ENCODE results near the gene TLR5. TPM values are rescaled to one million over a fixed set of nuclear protein-coding genes. Genes with fewer than 3 reads are reported as not detected.
A peak's percentile ranks its signal among the peaks of the same experiment; 100 is the strongest.

Gene TLR5
- polyA plus RNA-seq, 3 donors: 35.5 to 58.0 (median 45.7) TPM

DNA sequence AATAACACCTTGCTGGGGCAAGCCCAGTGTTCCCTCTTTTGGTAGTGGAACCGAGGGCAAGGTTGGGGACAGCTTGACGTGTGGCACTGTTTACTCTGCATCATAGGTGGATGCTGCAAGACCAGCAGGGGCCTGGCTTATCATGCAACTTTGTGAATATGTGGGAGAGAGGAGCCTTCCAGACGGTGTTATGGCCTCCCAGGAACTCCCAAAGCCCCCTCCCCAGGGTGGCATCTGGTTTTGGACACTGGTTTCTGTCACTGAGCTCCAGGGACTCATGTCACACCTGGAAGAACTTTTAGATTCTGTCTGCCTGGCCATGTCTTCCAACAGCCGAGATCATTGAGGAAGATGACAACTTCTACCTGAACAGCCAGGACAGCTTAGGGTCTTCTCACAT lies 1.4 kb upstream of the TLR5 start:
- Histone ChIP-seq H3K4me1 (ENCODE audit: control insufficient read depth in 1 of 2, insufficient read depth in 2 of 2, low read length in 2 of 2) (peaks cover 49 to 57% of the 10 kb centered on the region in 2 donors), H3K9ac (ENCODE audit: insufficient read depth, low read length, poor library complexity, severe bottlenecking) (no peak overlapping the region), H2AFZ (ENCODE audit: insufficient read depth, low read depth, low read length, poor library complexity, severe bottlenecking) (peak overlapping the region; percentile 85), H3K79me2 (ENCODE audit: insufficient read depth, low read length) (peaks cover 10% of the 10 kb centered on the region), H3K27me3 (ENCODE audit: control insufficient read depth in 2 of 2, insufficient read depth in 2 of 2, low read length in 2 of 2) (no peaks in the 10 kb centered on the region), H3K36me3 (replicated peaks in 1 of 2; ENCODE audit: control insufficient read depth in 1 of 2, insufficient read depth in 2 of 2, low read length in 2 of 2) (peaks cover 0 to 17% of the 10 kb centered on the region in 2 donors), H3K27ac (ENCODE audit: low read depth in 1 of 2, low read length in 2 of 2) (peak overlapping the region; percentile 72 to 87), H3K4me2 (replicated peaks; ENCODE audit: extremely low read depth, low read length, poor library complexity, severe bottlenecking) (peak overlapping the region; percentile 74), H3K9me3 (replicated peaks in 1 of 2; ENCODE audit: control insufficient read depth in 1 of 2, insufficient read depth in 1 of 2, low read length in 2 of 2) (peaks cover 0 to 7% of the 10 kb centered on the region in 2 donors), H3K4me3 (replicated peaks in 1 of 3; ENCODE audit: low read depth in 2 of 3, low read length in 3 of 3) (peak overlapping the region in 1 of 3 experiments; percentile 85), H4K20me1 (ENCODE audit: insufficient read depth, low read length) (no peaks in the 10 kb centered on the region)
- TF ChIP-seq CTCF (IDR thresholded peaks at IDR 0.05): no peak
- peaks cover 0 to 2% (median 0%) of the 10 kb centered on the region in 3 donors for H3K27me3 Mint-ChIP-seq (ENCODE audit: low read depth in 3 of 3)
- DNase-seq: no peak
- peaks cover 50% of the 10 kb centered on the region for H3K4me1 Mint-ChIP-seq
- H3K27ac Mint-ChIP-seq: peak overlapping the region in 3 of 7 donors; percentile 84 to 94 (median 90)
- WGBS (ENCODE audit: insufficient coverage): 86% methylated on average over 1 of the region's 4 CpGs
- peaks cover 9 to 17% of the 10 kb centered on the region in 2 donors for H3K36me3 Mint-ChIP-seq
- intact Hi-C loops (cut with micrococcal nuclease): loop anchor here in 1 of 2 donors (5.0 kb wide), 1 partner anchor 33 kb away; no protein-coding TSS in a partner anchor
- H3K4me3 Mint-ChIP-seq: peak overlapping the region in 1 of 2 donors; percentile 83
- H3K9me3 Mint-ChIP-seq: peaks cover 4 to 15% (median 11%) of the 10 kb centered on the region in 7 donors

GRCh38 chr1:223143537-223144248 lies 645 bp upstream of the TLR5 start:
- TF ChIP-seq CTCF (IDR thresholded peaks at IDR 0.05): no peak
- H3K36me3 ChIP-seq (replicated peaks in 1 of 2; ENCODE audit: control insufficient read depth in 1 of 2, insufficient read depth in 2 of 2, low read length in 2 of 2): peaks cover 2 to 24% of the 10 kb centered on the region in 2 donors
- peaks cover 4 to 15% (median 11%) of the 10 kb centered on the region in 7 donors for H3K9me3 Mint-ChIP-seq
- peaks cover 54 to 64% of the 10 kb centered on the region in 2 donors for H3K4me1 ChIP-seq (ENCODE audit: control insufficient read depth in 1 of 2, insufficient read depth in 2 of 2, low read length in 2 of 2)
- peaks cover 16 to 25% of the 10 kb centered on the region in 2 donors for H3K36me3 Mint-ChIP-seq
- peak in 1 of 3 donors; percentile 15 for DNase-seq
- H3K9me3 ChIP-seq (replicated peaks in 1 of 2; ENCODE audit: control insufficient read depth in 1 of 2, insufficient read depth in 1 of 2, low read length in 2 of 2): peaks cover 0 to 7% of the 10 kb centered on the region in 2 donors
- peaks cover 0 to 2% (median 0%) of the 10 kb centered on the region in 3 donors for H3K27me3 Mint-ChIP-seq (ENCODE audit: low read depth in 3 of 3)
- H2AFZ ChIP-seq (ENCODE audit: insufficient read depth, low read depth, low read length, poor library complexity, severe bottlenecking): peak overlapping the region; percentile 85
- peaks cover 57% of the 10 kb centered on the region for H3K4me1 Mint-ChIP-seq
- peak overlapping the region; percentile 69 for H3K9ac ChIP-seq (ENCODE audit: insufficient read depth, low read length, poor library complexity, severe bottlenecking)
- peak overlapping the region; percentile 84 to 94 (median 93) for H3K27ac Mint-ChIP-seq
- peak overlapping the region; percentile 72 to 87 for H3K27ac ChIP-seq (ENCODE audit: low read depth in 1 of 2, low read length in 2 of 2)
- no peaks in the 10 kb centered on the region for H3K27me3 ChIP-seq (ENCODE audit: control insufficient read depth in 2 of 2, insufficient read depth in 2 of 2, low read length in 2 of 2)
- H3K4me3 Mint-ChIP-seq: peak overlapping the region; percentile 76 to 83
- no peaks in the 10 kb centered on the region for H4K20me1 ChIP-seq (ENCODE audit: insufficient read depth, low read length)
- 8% methylated on average over 2 of the region's 11 CpGs for WGBS (ENCODE audit: insufficient coverage)
- H3K79me2 ChIP-seq (ENCODE audit: insufficient read depth, low read length): peaks cover 10% of the 10 kb centered on the region
- H3K4me3 ChIP-seq (replicated peaks in 1 of 3; ENCODE audit: low read depth in 2 of 3, low read length in 3 of 3): peak overlapping the region; percentile 25 to 85 (median 62)
- intact Hi-C loops (cut with micrococcal nuclease): loop anchor here in 1 of 2 donors (5.0 kb wide), 1 partner anchor 34 kb away; no protein-coding TSS in a partner anchor
- peak overlapping the region; percentile 74 for H3K4me2 ChIP-seq (replicated peaks; ENCODE audit: extremely low read depth, low read length, poor library complexity, severe bottlenecking)

Data from CD14-positive monocyte (primary cell).